HFFc6 (cell line): ENCODE results near the gene PREX1. TPM values are rescaled to one million over a fixed set of nuclear protein-coding genes. Genes with fewer than 3 reads are reported as not detected.

Experiments
- DNase-seq: peaks from one replicate; pipeline ENCODE4 v3.0.0-alpha.2; 2018
- H3K27ac Mint-ChIP-seq: 2 replicates; pipeline ENCODE4 v1.8.0; 2020; ENCODE audit warnings: mild to moderate bottlenecking, mixed read lengths
- H3K27me3 Mint-ChIP-seq: 2 replicates; pipeline ENCODE4 v1.8.0; 2021; ENCODE audit warnings: mild to moderate bottlenecking, moderate library complexity, mixed read lengths; ENCODE audit not compliant: insufficient read depth
- H3K36me3 Mint-ChIP-seq: 2 replicates; pipeline ENCODE4 v1.8.0; 2021; ENCODE audit warnings: low read depth, mixed read lengths
- H3K4me1 Mint-ChIP-seq: 2 replicates; pipeline ENCODE4 v1.8.0; 2020; ENCODE audit warnings: low read depth, mixed read lengths
- H3K4me3 Mint-ChIP-seq: 2 replicates; pipeline ENCODE4 v1.8.0; 2020; ENCODE audit warnings: mild to moderate bottlenecking, moderate library complexity, mixed read lengths
- H3K9me3 Mint-ChIP-seq: 2 replicates; pipeline ENCODE4 v1.8.0; 2020; ENCODE audit warnings: mild to moderate bottlenecking, mixed read lengths
- CTCF ChIP-seq: fragments of 200-600 bp; sonication (generic); IDR thresholded peaks from 2 replicates; pipeline ENCODE4 v1.5.0; 2021; ENCODE audit warnings: antibody characterized with exemption, mild to moderate bottlenecking
- total RNA-seq, 6 experiments: library from RNA; stranded (reverse); fragmentation: NEBNext Ultra II Directional; extraction: Animal tissue kit (Norgen Biotek cat#: 25700); gene quantifications; 2 replicates in 1 of 6; 3 replicates in 5 of 6; pipeline ENCODE4 v1.2.3, GENCODE V29; 2021

Gene PREX1
- total RNA-seq, 6 experiments from 2014 or later: 1.8 to 4.1 (median 2.8) TPM

GRCh38 chr20:48785801-48786200 is 42.0 kb downstream of the PREX1 start:
- Mint-ChIP-seq H3K27ac (no peak overlapping the region), H3K9me3 (no peaks in the 10 kb centered on the region), H3K4me3 (no peak overlapping the region), H3K36me3 (no peaks in the 10 kb centered on the region), H3K27me3 (peaks cover 11% of the 10 kb centered on the region), H3K4me1 (peaks cover 18% of the 10 kb centered on the region)
- no peak for DNase-seq
- TF ChIP-seq CTCF: no peak

GRCh38 chr20:48785256-48785655 is 42.5 kb downstream of the PREX1 start:
- peaks cover 18% of the 10 kb centered on the region for H3K4me1 Mint-ChIP-seq
- no peak for DNase-seq
- H3K36me3 Mint-ChIP-seq: no peaks in the 10 kb centered on the region
- H3K27me3 Mint-ChIP-seq: peaks cover 6% of the 10 kb centered on the region
- no peak for TF ChIP-seq CTCF
- H3K4me3 Mint-ChIP-seq: no peak overlapping the region
- H3K9me3 Mint-ChIP-seq: no peaks in the 10 kb centered on the region
- no peak overlapping the region for H3K27ac Mint-ChIP-seq

GRCh38 chr20:48784273-48784641 is 43.5 kb downstream of the PREX1 start:
- no peak for TF ChIP-seq CTCF
- peaks cover 18% of the 10 kb centered on the region for H3K4me1 Mint-ChIP-seq
- no peak for DNase-seq
- peaks cover 5% of the 10 kb centered on the region; the same call in 1 of the 2 replicates for H3K36me3 Mint-ChIP-seq
- no peak overlapping the region for H3K27ac Mint-ChIP-seq
- no peaks in the 10 kb centered on the region for H3K9me3 Mint-ChIP-seq
- peaks cover 5% of the 10 kb centered on the region for H3K27me3 Mint-ChIP-seq
- H3K4me3 Mint-ChIP-seq: no peak overlapping the region

- peaks cover 5% of the 10 kb centered on the region; the same call in 1 of the 2 replicates for H3K36me3 Mint-ChIP-seq
- H3K4me3 Mint-ChIP-seq: no peak overlapping the region
- H3K4me1 Mint-ChIP-seq: peaks cover 18% of the 10 kb centered on the region
- no peak for TF ChIP-seq CTCF
- H3K27me3 Mint-ChIP-seq: peaks cover 8% of the 10 kb centered on the region
- no peaks in the 10 kb centered on the region for H3K9me3 Mint-ChIP-seq
- DNase-seq: no peak
- H3K27ac Mint-ChIP-seq: no peak overlapping the region
These were observed 44.1 kb downstream of the PREX1 start for GRCh38 chr20:48783533-48784272.

- no peaks in the 10 kb centered on the region for H3K9me3 Mint-ChIP-seq
- H3K4me3 Mint-ChIP-seq: no peak overlapping the region
- no peak for DNase-seq
- peaks cover 5% of the 10 kb centered on the region; the same call in 1 of the 2 replicates for H3K27me3 Mint-ChIP-seq
- H3K4me1 Mint-ChIP-seq: peaks cover 11% of the 10 kb centered on the region
- TF ChIP-seq CTCF: no peak
- no peak overlapping the region for H3K27ac Mint-ChIP-seq
- peaks cover 5% of the 10 kb centered on the region; the same call in 1 of the 2 replicates for H3K36me3 Mint-ChIP-seq
These were observed 44.9 kb downstream of the PREX1 start for GRCh38 chr20:48782901-48783308.
